Cardiac fibroblast (primary cell): ENCODE results near the gene LPGAT1.

ENCODE experiments used
- DNase-seq, 2 donors: peaks; one replicate each; pipeline versions ENCODE4 v3.0.0 to v3.0.0-alpha.2; 2010; ENCODE audit warnings: low read depth in 2 of 2
- H3K4me3 ChIP-seq, 2 donors: replicated peaks in 1 of 2; 1 replicate in 1 of 2; 2 replicates in 1 of 2; pipeline ENCODE4 v1.5.1; 2011; ENCODE audit warnings: low read depth in 2 of 2, low read length in 2 of 2, mild to moderate bottlenecking in 2 of 2, moderate library complexity in 1 of 2
- TF ChIP-seq, protein P1 (sequence below): IDR thresholded peaks from one replicate; pipeline ENCODE4 v1.5.1; 2011; ENCODE audit warnings: low read depth, mild to moderate bottlenecking, low read length, inconsistent platforms

The LPGAT1 gene

DNA sequence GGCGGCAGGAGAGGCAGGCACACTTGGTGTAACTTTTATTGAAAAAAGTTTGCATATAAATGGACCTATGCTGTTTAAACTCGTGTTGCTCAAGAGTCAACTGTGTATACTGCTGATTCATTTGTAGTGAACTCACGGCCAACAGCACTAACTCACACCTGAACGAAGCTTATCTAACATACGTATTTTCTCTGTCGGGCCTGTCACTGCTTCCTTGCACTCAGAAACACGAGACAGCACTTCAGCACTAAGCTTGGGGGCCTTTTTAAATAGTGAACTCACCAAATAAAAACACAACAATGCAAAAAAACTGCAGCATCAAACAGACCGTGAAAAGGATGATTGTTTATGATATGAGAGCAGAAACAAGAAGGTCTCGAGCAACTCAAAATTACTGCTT lies 96.2 kb downstream of the LPGAT1 start:
- no peak for DNase-seq
- TF ChIP-seq, protein P1, sequence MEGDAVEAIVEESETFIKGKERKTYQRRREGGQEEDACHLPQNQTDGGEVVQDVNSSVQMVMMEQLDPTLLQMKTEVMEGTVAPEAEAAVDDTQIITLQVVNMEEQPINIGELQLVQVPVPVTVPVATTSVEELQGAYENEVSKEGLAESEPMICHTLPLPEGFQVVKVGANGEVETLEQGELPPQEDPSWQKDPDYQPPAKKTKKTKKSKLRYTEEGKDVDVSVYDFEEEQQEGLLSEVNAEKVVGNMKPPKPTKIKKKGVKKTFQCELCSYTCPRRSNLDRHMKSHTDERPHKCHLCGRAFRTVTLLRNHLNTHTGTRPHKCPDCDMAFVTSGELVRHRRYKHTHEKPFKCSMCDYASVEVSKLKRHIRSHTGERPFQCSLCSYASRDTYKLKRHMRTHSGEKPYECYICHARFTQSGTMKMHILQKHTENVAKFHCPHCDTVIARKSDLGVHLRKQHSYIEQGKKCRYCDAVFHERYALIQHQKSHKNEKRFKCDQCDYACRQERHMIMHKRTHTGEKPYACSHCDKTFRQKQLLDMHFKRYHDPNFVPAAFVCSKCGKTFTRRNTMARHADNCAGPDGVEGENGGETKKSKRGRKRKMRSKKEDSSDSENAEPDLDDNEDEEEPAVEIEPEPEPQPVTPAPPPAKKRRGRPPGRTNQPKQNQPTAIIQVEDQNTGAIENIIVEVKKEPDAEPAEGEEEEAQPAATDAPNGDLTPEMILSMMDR = no peak
- no peak overlapping the region for H3K4me3 ChIP-seq

DNA sequence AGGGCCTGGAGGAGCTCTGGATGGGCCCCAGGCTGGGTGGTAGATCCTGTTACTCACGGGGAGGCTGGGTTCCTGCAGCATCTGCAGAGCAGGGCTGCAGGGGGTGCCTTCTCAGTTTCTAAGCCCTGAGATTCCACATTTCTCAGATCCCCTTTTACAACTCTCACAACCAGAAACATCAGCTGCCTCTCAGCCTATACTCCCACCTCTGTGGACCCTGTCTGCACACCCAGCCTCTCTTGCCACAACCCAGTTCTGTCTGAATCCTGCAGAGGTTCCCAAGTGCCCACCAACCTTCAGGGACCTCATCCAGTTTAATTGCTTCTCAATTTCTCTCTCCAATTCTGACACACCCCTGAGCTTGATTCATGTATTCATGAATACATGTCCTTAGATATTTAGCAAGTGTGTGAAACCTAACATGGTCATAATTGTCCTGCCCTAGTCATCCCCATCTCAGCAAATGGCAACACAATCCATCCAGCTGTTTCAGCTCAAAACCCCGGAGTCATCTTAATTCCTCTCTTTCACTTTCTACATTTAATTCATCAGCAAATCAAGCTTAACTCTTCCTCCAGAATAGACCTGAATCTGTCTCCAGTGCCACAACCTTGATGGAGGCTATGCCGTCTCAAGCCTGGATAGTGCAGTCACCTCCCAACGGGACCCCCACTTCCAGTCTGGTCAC lies 98.1 kb downstream of the LPGAT1 start:
- no peak for DNase-seq
- TF ChIP-seq, protein P1 = no peak
- no peak overlapping the region for H3K4me3 ChIP-seq

DNA sequence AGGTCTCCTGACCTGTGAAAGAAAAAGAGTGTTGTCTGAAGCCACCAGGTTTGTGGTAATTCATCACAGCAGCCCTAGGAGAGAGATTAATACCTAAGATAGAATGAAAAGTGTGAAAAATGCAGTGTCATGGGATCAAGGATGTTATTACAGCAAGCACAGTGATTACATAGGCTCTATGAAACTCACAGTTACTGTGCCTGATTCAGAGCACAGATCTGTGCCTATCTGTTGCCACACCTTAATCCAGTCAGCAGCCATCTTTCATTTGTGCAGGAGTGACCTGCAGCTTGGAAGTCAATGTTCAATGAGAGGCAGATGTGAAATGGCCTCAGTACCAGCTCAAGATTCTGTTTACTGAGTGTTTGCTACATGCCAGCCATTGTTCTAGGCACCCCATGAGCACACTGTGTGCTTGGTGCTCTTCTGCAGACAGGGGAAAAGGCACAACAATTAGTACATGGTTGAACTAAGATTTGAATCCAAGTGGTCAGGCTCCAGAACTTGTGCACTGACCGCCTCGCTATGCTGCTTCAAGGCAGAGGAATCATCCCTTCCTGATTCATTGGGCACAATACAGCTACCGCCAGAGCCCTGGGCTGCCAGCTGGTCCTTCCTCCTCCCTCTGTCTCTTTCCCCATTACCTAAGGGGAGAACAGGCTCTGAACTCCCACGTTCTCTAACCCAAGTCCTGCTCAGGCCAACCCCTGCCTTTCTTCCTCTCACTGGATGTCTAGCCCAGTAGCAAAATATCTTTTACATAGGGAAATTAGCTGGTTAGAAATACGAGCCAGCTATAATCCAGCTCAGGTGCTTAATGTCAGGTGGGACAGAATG lies 98.9 kb downstream of the LPGAT1 start:
- no peak for DNase-seq
- TF ChIP-seq, protein P1 = no peak
- no peak overlapping the region for H3K4me3 ChIP-seq

DNA sequence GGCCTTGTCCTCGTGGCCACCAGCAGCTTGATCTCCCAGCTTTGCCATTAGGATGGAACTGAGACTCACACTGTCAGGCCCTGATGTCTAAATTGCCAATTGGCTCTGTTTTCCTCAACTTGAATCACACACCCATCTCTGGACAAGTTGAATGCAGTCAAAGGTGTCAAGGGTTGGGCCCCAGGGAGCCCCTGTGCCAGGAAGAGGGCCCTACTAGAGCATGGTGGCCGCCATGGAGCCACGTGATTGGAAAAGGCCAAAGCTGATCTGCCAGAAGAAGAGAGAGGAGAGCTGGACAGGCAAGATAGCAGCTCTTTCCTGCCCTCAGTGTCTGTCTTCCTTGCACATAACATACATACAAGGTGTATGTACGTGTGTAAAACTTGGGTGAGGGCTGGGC lies 100.2 kb downstream of the LPGAT1 start:
- TF ChIP-seq, protein P1 = no peak
- no peak overlapping the region for H3K4me3 ChIP-seq
- DNase-seq = no peak

DNA sequence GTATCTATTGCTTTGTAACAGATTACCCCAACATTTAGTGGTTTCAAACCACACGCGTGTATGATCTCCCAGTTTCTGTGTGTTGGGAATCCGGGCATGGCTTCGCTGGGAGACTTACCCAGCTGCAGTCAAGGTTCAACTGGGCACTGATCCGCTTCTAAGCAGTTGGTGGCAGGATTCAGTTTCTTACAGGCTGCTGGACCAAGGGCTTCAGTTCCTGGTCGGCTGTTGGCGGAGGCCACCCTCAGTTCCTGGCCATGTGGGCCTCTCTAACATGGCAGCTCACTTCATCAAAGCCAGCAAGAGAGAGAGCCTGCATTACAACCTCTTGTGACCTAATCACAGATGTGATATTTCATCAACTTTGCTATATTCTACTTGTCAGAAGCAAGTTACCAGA lies 101.3 kb downstream of the LPGAT1 start:
- no peak for DNase-seq
- TF ChIP-seq, protein P1 = no peak
- no peak overlapping the region for H3K4me3 ChIP-seq

DNA sequence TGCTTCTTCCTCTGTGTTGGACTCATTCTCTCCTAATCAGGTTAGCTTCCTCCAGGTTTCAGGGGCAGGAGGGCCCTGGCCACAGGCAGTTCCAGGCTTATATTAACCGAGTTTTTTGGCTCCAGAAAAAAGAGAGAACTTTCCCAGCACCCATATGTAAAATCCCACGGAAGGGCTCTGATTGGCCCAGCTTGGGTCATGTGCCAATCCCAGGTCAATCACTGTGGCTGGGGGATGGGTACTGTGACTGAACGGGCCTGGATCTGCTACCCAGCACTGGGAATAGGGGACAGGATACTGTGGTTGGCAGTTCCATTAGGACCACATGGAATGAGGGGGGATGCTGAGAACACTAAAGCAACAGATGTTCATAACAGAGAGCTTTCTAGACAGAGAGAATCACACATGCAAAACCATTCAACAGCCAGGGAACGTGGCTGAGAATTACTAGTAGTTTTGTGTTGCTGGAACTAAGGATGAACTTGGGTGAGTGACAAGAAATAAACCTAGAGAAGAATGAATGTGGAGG lies 104.0 kb downstream of the LPGAT1 start:
- DNase-seq = no peak
- TF ChIP-seq, protein P1 = no peak
- no peak overlapping the region for H3K4me3 ChIP-seq
